ENCODE data around the gene LRRC56. TPM values are rescaled to one million over a fixed set of nuclear protein-coding genes. Genes with fewer than 3 reads are reported as not detected.

LRRC56 gene
- total and polyA plus RNA-seq, 2 donors from 2014 or later: 1.2 to 7.7 TPM

- TF ChIP-seq, protein P1, sequence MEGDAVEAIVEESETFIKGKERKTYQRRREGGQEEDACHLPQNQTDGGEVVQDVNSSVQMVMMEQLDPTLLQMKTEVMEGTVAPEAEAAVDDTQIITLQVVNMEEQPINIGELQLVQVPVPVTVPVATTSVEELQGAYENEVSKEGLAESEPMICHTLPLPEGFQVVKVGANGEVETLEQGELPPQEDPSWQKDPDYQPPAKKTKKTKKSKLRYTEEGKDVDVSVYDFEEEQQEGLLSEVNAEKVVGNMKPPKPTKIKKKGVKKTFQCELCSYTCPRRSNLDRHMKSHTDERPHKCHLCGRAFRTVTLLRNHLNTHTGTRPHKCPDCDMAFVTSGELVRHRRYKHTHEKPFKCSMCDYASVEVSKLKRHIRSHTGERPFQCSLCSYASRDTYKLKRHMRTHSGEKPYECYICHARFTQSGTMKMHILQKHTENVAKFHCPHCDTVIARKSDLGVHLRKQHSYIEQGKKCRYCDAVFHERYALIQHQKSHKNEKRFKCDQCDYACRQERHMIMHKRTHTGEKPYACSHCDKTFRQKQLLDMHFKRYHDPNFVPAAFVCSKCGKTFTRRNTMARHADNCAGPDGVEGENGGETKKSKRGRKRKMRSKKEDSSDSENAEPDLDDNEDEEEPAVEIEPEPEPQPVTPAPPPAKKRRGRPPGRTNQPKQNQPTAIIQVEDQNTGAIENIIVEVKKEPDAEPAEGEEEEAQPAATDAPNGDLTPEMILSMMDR (IDR thresholded peaks at IDR 0.05; ENCODE audit: borderline replicate concordance, extremely low read depth, insufficient read depth): no peak
- DNase-seq: no peak
- Histone ChIP-seq H3K36me3 (ENCODE audit: control insufficient read depth in 2 of 3, insufficient read depth in 3 of 3, low read length in 3 of 3) (peaks cover 0 to 5% (median 2%) of the 10 kb centered on the region in 3 donors), H3K27ac (ENCODE audit: low read depth in 2 of 2, low read length in 2 of 2) (no peak overlapping the region), H3K4me1 (ENCODE audit: control insufficient read depth in 2 of 3, insufficient read depth in 2 of 3, low read depth in 1 of 3, low read length in 3 of 3) (peaks cover 0 to 45% (median 14%) of the 10 kb centered on the region in 3 donors), H3K4me3 (ENCODE audit: low read length in 3 of 3) (peak overlapping the region; percentile 84 to 87 (median 85)), H3K27me3 (ENCODE audit: control insufficient read depth, insufficient read depth, low read length) (no peaks in the 10 kb centered on the region), H3K9ac (ENCODE audit: low read length in 3 of 3) (peak overlapping the region; percentile 48 to 96 (median 85)), H3K9me3 (ENCODE audit: control insufficient read depth in 2 of 3, insufficient read depth in 1 of 3, low read length in 3 of 3) (no peaks in the 10 kb centered on the region)
- intact Hi-C loops (cut with DNase I): no loop called here
- no peak for FAIRE-seq
Observed at GRCh38 chr11:577611-577894, 40.2 kb downstream of the LRRC56 start.

GRCh38 chr11:578276-579035, 41.1 kb downstream of the LRRC56 start:
- Histone ChIP-seq H3K9ac (ENCODE audit: low read length in 3 of 3) (peak overlapping the region in 1 of 3 donors; percentile 85), H3K27ac (ENCODE audit: low read depth in 2 of 2, low read length in 2 of 2) (peak overlapping the region in 1 of 2 donors; percentile 22), H3K4me1 (ENCODE audit: control insufficient read depth in 2 of 3, insufficient read depth in 2 of 3, low read depth in 1 of 3, low read length in 3 of 3) (peaks cover 0 to 40% (median 12%) of the 10 kb centered on the region in 3 donors), H3K9me3 (ENCODE audit: control insufficient read depth in 2 of 3, insufficient read depth in 1 of 3, low read length in 3 of 3) (no peaks in the 10 kb centered on the region), H3K36me3 (ENCODE audit: control insufficient read depth in 2 of 3, insufficient read depth in 3 of 3, low read length in 3 of 3) (peaks cover 0 to 5% (median 3%) of the 10 kb centered on the region in 3 donors), H3K27me3 (ENCODE audit: control insufficient read depth, insufficient read depth, low read length) (no peaks in the 10 kb centered on the region), H3K4me3 (ENCODE audit: low read length in 3 of 3) (peak overlapping the region in 1 of 3 donors; percentile 87)
- FAIRE-seq (no peak), DNase-seq (peak in 1 of 5 donors; percentile 34)
- TF ChIP-seq, protein P1 (IDR thresholded peaks at IDR 0.05; ENCODE audit: borderline replicate concordance, extremely low read depth, insufficient read depth): no peak
- intact Hi-C loops (cut with DNase I): no loop called here

GRCh38 chr11:579830-580601, 42.7 kb downstream of the LRRC56 start:
- DNase-seq: no peak
- TF ChIP-seq, protein P1 (IDR thresholded peaks at IDR 0.05; ENCODE audit: borderline replicate concordance, extremely low read depth, insufficient read depth): no peak
- Histone ChIP-seq H3K4me1 (ENCODE audit: control insufficient read depth in 2 of 3, insufficient read depth in 2 of 3, low read depth in 1 of 3, low read length in 3 of 3) (peaks cover 0 to 34% (median 11%) of the 10 kb centered on the region in 3 donors), H3K9ac (ENCODE audit: low read length in 3 of 3) (no peak overlapping the region), H3K36me3 (ENCODE audit: control insufficient read depth in 2 of 3, insufficient read depth in 3 of 3, low read length in 3 of 3) (peaks cover 0 to 13% (median 10%) of the 10 kb centered on the region in 3 donors), H3K27me3 (ENCODE audit: control insufficient read depth, insufficient read depth, low read length) (no peaks in the 10 kb centered on the region), H3K27ac (ENCODE audit: low read depth in 2 of 2, low read length in 2 of 2) (no peak overlapping the region), H3K4me3 (ENCODE audit: low read length in 3 of 3) (no peak overlapping the region), H3K9me3 (ENCODE audit: control insufficient read depth in 2 of 3, insufficient read depth in 1 of 3, low read length in 3 of 3) (no peaks in the 10 kb centered on the region)
- no peak for FAIRE-seq
- intact Hi-C loops (cut with DNase I): no loop called here
